GM23338 (cell line): ENCODE results near the gene TMUB1. TPM values are rescaled to one million over a fixed set of nuclear protein-coding genes. Genes with fewer than 3 reads are reported as not detected.
A peak's percentile ranks its signal among the peaks of the same experiment; 100 is the strongest.

ENCODE experiments used
- ATAC-seq: fragments of 200-7000 bp; cut with Tn5 transposase; 3 replicates; pipeline ENCODE4 v1.9.1; 2020
- DNase-seq: peaks from one replicate; pipeline ENCODE4 v3.0.0-alpha.2; 2015; ENCODE audit warnings: low spot score
- H2AFZ ChIP-seq: fragments of 200-600 bp; sonication (generic); 2 replicates; pipeline ENCODE4 v1.8.0; 2016; ENCODE audit warnings: antibody characterized with exemption, mild to moderate bottlenecking, moderate library complexity
- H3F3A ChIP-seq: fragments of 200-600 bp; sonication (generic); replicated peaks from 2 replicates; pipeline ENCODE4 v1.8.0; 2017; ENCODE audit warnings: antibody characterized with exemption, mixed run types, low read depth
- H3K27ac ChIP-seq: fragments of 200-600 bp; sonication (generic); 2 replicates; pipeline ENCODE4 v1.6.1; 2016; ENCODE audit warnings: low read depth
- H3K27me3 ChIP-seq: fragments of 200-600 bp; sonication (generic); 2 replicates; pipeline ENCODE4 v1.8.0; 2016; ENCODE audit warnings: mild to moderate bottlenecking, mixed run types, moderate library complexity; ENCODE audit not compliant: insufficient read depth
- H3K36me3 ChIP-seq: fragments of 200-600 bp; sonication (generic); 2 replicates; pipeline ENCODE4 v1.8.0; 2016; ENCODE audit warnings: mild to moderate bottlenecking; ENCODE audit not compliant: insufficient read depth
- H3K4me1 ChIP-seq: fragments of 200-600 bp; sonication (generic); 2 replicates; pipeline ENCODE4 v1.8.0; 2016; ENCODE audit warnings: mild to moderate bottlenecking, moderate library complexity; ENCODE audit not compliant: insufficient read depth
- H3K4me2 ChIP-seq: fragments of 200-600 bp; sonication (generic); 2 replicates; pipeline ENCODE4 v1.7.1; 2017; ENCODE audit warnings: mixed run types
- H3K4me3 ChIP-seq: fragments of 200-600 bp; sonication (generic); 2 replicates; pipeline ENCODE4 v1.6.1; 2016; ENCODE audit warnings: mixed run types
- H3K79me2 ChIP-seq: fragments of 200-600 bp; sonication (generic); replicated peaks from 2 replicates; pipeline ENCODE4 v1.8.0; 2017; ENCODE audit warnings: mild to moderate bottlenecking; ENCODE audit not compliant: insufficient read depth
- H3K9me2 ChIP-seq: fragments of 200-600 bp; sonication (generic); 2 replicates; pipeline ENCODE4 v1.8.0; 2017; ENCODE audit not compliant: insufficient read depth
- H4K20me1 ChIP-seq: fragments of 200-600 bp; sonication (generic); replicated peaks from 2 replicates; pipeline ENCODE4 v1.8.0; 2017; ENCODE audit warnings: mild to moderate bottlenecking; ENCODE audit not compliant: insufficient read depth
- H3K27ac Mint-ChIP-seq: 2 replicates; pipeline ENCODE4 v1.8.0; 2020; ENCODE audit warnings: inconsistent platforms, mild to moderate bottlenecking, moderate library complexity, mixed read lengths
- H3K27me3 Mint-ChIP-seq: 3 replicates; pipeline ENCODE4 v1.8.0; 2022; ENCODE audit warnings: low read depth, mild to moderate bottlenecking, moderate library complexity, mixed read lengths, inconsistent platforms; ENCODE audit not compliant: insufficient read depth, poor library complexity
- H3K36me3 Mint-ChIP-seq: 3 replicates; pipeline ENCODE4 v1.8.0; 2021; ENCODE audit warnings: low read depth, mild to moderate bottlenecking, inconsistent platforms, moderate library complexity, mixed read lengths
- H3K4me1 Mint-ChIP-seq: 3 replicates; pipeline ENCODE4 v1.8.0; 2020; ENCODE audit warnings: mild to moderate bottlenecking, inconsistent platforms, mixed read lengths
- H3K4me3 Mint-ChIP-seq: 3 replicates; pipeline ENCODE4 v1.8.0; 2021; ENCODE audit warnings: moderate library complexity, mild to moderate bottlenecking, inconsistent platforms, mixed read lengths
- H3K9me3 Mint-ChIP-seq: 3 replicates; pipeline ENCODE4 v1.8.0; 2020; ENCODE audit warnings: moderate library complexity, mild to moderate bottlenecking, inconsistent platforms, mixed read lengths
- CREB1 ChIP-seq: fragments of 250-450 bp; sonication (Bioruptor Pico); IDR thresholded peaks from 2 replicates; pipeline ENCODE4 v1.5.0; 2020; ENCODE audit warnings: low read depth, mild to moderate bottlenecking, moderate library complexity
- CTCF ChIP-seq, 2 experiments: fragments of 200-600 bp in 1 of 2; sonication (generic) in 1 of 2; conservative IDR thresholded peaks; 2 replicates each; pipeline versions ENCODE4 v1.5.1 to v1.6.1; 2016 to 2017; ENCODE audit warnings: antibody characterized with exemption in 2 of 2, low read depth in 2 of 2, mild to moderate bottlenecking in 2 of 2, moderate library complexity in 1 of 2
- EZH2 ChIP-seq: fragments of 200-600 bp; sonication (generic); IDR thresholded peaks from one replicate; pipeline ENCODE4 v1.8.0; 2017; ENCODE audit warnings: antibody characterized with exemption, mild to moderate bottlenecking, low read depth; ENCODE audit not compliant: unreplicated experiment
- NANOG ChIP-seq: IDR thresholded peaks from 2 replicates; pipeline ENCODE4 v1.6.1; 2016; ENCODE audit warnings: antibody characterized with exemption, borderline replicate concordance
- POLR2AphosphoS5 ChIP-seq: IDR thresholded peaks from 2 replicates; pipeline ENCODE4 v1.6.1; 2016; ENCODE audit warnings: antibody characterized with exemption, low read depth
- REST ChIP-seq: IDR thresholded peaks from one replicate; pipeline ENCODE4 v1.6.1; 2018; ENCODE audit warnings: antibody characterized with exemption; ENCODE audit not compliant: unreplicated experiment
- ZNF114 ChIP-seq: fragments of 250-450 bp; sonication (Bioruptor Pico); IDR thresholded peaks from 2 replicates; pipeline ENCODE4 v1.5.0; 2020; ENCODE audit warnings: mild to moderate bottlenecking, moderate library complexity
- polyA plus RNA-seq: library from polyadenylated mRNA; unstranded; fragments of >200 nt; fragmentation: Nextera tagmentation; extraction: Ambion mirVana; gene quantifications from 2 replicates; pipeline ENCODE4 v1.2.1, GENCODE V29; 2016
- total RNA-seq: library from RNA; depleted of rRNA; stranded (reverse); fragments of >200 nt; shearing (Covaris generic); gene quantifications from 2 replicates; pipeline ENCODE4 v1.2.3, GENCODE V29; 2014

The TMUB1 gene
- total and polyA plus RNA-seq, 2 experiments from 2014 or later: 47.6 to 61.1 TPM

GRCh38 chr7:151061213-151062110 is 21.8 kb downstream of the TMUB1 start:
- no peak overlapping the region for H3K27ac ChIP-seq
- H3K4me2 ChIP-seq: peak overlapping the region; percentile 95
- H3K4me1 ChIP-seq: peaks cover 31% of the 10 kb centered on the region
- no peak overlapping the region for H2AFZ ChIP-seq
- H3K79me2 ChIP-seq: peaks cover 11% of the 10 kb centered on the region
- TF ChIP-seq REST (no peak), EZH2 (peak; percentile 39)
- Mint-ChIP-seq H3K4me1 (peaks cover 41% of the 10 kb centered on the region), H3K27me3 (peaks cover 43% of the 10 kb centered on the region), H3K27ac (no peak overlapping the region), H3K9me3 (no peaks in the 10 kb centered on the region), H3K4me3 (peak overlapping the region; percentile 86), H3K36me3 (peaks cover 16% of the 10 kb centered on the region)
- H3K9me2 ChIP-seq: no peaks in the 10 kb centered on the region
- peaks cover 14% of the 10 kb centered on the region for H3F3A ChIP-seq
- peaks cover 9% of the 10 kb centered on the region for H3K36me3 ChIP-seq
- no peak for DNase-seq
- peaks cover 28% of the 10 kb centered on the region for H3K27me3 ChIP-seq
- no peaks in the 10 kb centered on the region; the same call in 1 of the 2 replicates for H4K20me1 ChIP-seq
- ATAC-seq: no peak
- peak overlapping the region; percentile 99 for H3K4me3 ChIP-seq

GRCh38 chr7:151060416-151061212 is 22.7 kb downstream of the TMUB1 start:
- TF ChIP-seq CTCF (conservative IDR thresholded peaks at IDR 0.05; ENCODE audit: low read depth in 2 of 2) (peak; percentile 10 to 31; a peak in 2 of 4 replicates), ZNF114 (CRISPR knock-in tag) (no peak), NANOG (no peak), CREB1 (CRISPR knock-in tag) (no peak), POLR2AphosphoS5 (no peak)
- Histone ChIP-seq H3F3A (peaks cover 14% of the 10 kb centered on the region), H3K79me2 (peaks cover 11% of the 10 kb centered on the region), H3K27ac (no peak overlapping the region), H3K9me2 (no peaks in the 10 kb centered on the region), H3K4me1 (peaks cover 36% of the 10 kb centered on the region), H3K27me3 (peaks cover 36% of the 10 kb centered on the region), H3K36me3 (peaks cover 9% of the 10 kb centered on the region), H3K4me3 (peak overlapping the region; percentile 99), H3K4me2 (peak overlapping the region; percentile 95), H2AFZ (peak overlapping the region; percentile 52; the same call in 1 of the 2 replicates), H4K20me1 (no peaks in the 10 kb centered on the region; the same call in 1 of the 2 replicates)
- H3K4me3 Mint-ChIP-seq: peak overlapping the region; percentile 86
- peaks cover 14% of the 10 kb centered on the region for H3K36me3 Mint-ChIP-seq
- peaks cover 47% of the 10 kb centered on the region for H3K27me3 Mint-ChIP-seq
- peaks cover 47% of the 10 kb centered on the region for H3K4me1 Mint-ChIP-seq
- H3K9me3 Mint-ChIP-seq: no peaks in the 10 kb centered on the region
- ATAC-seq (no peak), DNase-seq (no peak)
- H3K27ac Mint-ChIP-seq: no peak overlapping the region
